Epithelial cell of esophagus (primary cell): ENCODE data around the gene RSRC2.
"Not testable (repeated sequence)": the region's sequence is repeated elsewhere in the genome, so short reads cannot be mapped to it uniquely, and the experiment has no call there.

Experiments used
- DNase-seq: peaks from one replicate; pipeline ENCODE4 v3.0.0; 2010; ENCODE audit warnings: low read depth
- H3K4me3 ChIP-seq: 2 replicates; pipeline ENCODE4 v1.5.1; 2011; ENCODE audit warnings: mild to moderate bottlenecking, low read length, control low read depth
- TF ChIP-seq, protein P1 (sequence below): IDR thresholded peaks from 2 replicates; pipeline ENCODE4 v1.5.1; 2011; ENCODE audit warnings: low read depth, mild to moderate bottlenecking, low read length, control low read depth, inconsistent platforms; ENCODE audit not compliant: insufficient read depth; ENCODE audit errors: missing control alignments

Gene RSRC2, protein sequence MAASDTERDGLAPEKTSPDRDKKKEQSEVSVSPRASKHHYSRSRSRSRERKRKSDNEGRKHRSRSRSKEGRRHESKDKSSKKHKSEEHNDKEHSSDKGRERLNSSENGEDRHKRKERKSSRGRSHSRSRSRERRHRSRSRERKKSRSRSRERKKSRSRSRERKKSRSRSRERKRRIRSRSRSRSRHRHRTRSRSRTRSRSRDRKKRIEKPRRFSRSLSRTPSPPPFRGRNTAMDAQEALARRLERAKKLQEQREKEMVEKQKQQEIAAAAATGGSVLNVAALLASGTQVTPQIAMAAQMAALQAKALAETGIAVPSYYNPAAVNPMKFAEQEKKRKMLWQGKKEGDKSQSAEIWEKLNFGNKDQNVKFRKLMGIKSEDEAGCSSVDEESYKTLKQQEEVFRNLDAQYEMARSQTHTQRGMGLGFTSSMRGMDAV

DNA sequence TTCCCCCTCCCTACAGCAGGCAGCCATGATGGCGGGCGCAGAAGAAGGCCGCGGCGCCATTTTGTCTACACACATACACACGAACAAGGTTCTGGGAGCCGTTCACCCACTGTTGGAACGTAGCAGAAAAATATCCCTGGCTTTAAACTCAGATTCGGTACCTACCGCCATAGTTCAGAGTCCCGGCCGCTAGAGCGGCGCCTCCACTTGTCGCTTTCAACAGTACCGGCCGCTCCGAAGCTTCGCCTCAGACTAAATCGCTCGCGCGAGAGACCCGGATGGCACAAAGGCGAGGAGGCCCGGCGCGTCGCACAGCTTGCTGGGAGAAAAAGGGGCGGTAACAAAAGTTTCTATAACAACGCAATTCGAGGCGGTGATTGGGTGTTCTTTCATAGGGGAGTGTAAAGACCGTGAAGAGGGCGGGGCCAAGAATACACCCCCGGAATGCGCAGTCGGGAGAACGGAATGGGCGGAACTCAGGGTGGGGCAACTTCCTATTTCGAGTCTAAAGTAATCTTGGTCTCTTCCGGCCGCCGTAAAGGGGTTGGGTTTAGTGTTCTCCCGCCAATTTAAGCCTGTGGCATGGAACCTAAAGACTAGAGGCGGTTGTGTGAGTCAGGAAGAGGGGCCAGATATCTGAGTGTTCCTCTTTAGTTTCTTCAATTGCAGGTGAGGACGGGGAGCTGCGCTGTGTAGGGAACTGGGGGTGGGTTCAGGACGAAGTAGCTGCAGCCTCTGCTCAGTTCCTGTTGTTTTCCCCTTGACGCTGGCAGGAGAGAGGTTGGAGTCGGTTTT is at the start of gene RSRC2, which contains the start of gene KNTC1:
Gene RSRC2 (minus strand): TSS at position 254 of the 795 bp plus-strand sequence. CDS start 83 bp downstream, at position 171.
Gene KNTC1 (plus strand): TSS at position 567 of the 795 bp plus-strand sequence. CDS start 2,815 bp downstream, outside the sequence.
- TF ChIP-seq, protein P1, sequence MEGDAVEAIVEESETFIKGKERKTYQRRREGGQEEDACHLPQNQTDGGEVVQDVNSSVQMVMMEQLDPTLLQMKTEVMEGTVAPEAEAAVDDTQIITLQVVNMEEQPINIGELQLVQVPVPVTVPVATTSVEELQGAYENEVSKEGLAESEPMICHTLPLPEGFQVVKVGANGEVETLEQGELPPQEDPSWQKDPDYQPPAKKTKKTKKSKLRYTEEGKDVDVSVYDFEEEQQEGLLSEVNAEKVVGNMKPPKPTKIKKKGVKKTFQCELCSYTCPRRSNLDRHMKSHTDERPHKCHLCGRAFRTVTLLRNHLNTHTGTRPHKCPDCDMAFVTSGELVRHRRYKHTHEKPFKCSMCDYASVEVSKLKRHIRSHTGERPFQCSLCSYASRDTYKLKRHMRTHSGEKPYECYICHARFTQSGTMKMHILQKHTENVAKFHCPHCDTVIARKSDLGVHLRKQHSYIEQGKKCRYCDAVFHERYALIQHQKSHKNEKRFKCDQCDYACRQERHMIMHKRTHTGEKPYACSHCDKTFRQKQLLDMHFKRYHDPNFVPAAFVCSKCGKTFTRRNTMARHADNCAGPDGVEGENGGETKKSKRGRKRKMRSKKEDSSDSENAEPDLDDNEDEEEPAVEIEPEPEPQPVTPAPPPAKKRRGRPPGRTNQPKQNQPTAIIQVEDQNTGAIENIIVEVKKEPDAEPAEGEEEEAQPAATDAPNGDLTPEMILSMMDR = no peak

DNA sequence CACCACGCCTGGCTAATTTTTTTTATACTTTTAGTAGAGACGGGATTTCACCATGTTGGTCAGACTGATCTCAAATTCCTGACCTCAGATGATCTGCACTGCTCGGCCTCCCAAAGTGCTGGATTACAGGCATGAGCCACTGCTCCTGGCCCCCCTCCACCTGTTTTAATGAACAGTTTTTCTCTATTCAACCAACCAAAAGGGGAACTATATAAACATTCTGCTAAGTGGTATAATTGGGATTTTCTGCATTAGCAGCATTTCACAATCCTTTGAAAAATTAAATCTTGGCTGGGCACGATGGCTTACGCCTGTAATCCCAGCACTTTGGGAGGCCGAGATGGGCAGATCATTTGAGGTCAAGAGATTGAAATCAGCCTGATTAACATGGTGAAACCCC is 45.1 kb upstream of the RSRC2 start:
- TF ChIP-seq, protein P1 = no peak
- no peak overlapping the region for H3K4me3 ChIP-seq
- DNase-seq = no peak

More for the DNA sequence above, at the start of gene RSRC2, which contains the start of gene KNTC1:
- peak within 1 kb of the TSS; percentile 96 for H3K4me3 ChIP-seq
- DNase-seq = peak; percentile 100

DNA sequence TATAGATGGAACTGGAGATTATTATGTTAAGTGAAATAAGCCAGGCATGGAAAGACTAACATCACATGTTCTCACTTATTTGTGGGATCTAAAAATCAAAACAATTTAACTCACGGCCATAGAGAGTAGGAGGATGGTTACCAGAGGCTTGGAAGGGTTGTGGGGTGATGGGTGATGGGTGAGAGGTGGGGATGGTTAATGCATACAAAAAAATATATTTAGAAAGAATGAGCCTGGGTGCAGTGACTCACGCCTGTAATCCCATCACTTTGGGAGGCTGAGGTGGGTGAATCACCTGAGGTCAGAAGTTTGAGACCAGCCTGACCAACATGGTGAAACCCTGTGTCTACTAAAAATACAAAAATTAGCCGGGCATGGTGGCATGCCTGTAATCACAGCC is 43.3 kb upstream of the RSRC2 start:
- not testable (repeated sequence) for H3K4me3 ChIP-seq, DNase-seq

DNA sequence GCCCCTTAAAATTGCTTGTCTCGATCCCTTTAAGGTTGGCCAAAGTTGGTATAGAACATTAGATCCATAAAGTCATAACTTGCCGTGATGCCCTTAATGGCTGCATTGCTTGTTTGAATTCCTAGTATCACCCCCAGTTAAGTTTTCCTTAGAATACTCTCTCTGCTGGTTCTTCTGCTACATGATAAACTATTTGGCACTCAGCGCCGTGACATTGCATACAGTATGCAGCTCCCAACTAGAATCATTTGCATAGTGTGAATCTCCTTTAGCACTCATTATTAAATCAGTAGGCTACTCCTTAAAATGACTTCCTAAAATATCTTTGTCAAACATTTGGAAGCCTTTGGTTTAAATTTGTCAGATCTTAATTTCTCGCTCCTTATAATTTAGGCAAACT is 42.6 kb upstream of the RSRC2 start:
- DNase-seq = no peak
- TF ChIP-seq, protein P1 = no peak
- no peak overlapping the region for H3K4me3 ChIP-seq

DNA sequence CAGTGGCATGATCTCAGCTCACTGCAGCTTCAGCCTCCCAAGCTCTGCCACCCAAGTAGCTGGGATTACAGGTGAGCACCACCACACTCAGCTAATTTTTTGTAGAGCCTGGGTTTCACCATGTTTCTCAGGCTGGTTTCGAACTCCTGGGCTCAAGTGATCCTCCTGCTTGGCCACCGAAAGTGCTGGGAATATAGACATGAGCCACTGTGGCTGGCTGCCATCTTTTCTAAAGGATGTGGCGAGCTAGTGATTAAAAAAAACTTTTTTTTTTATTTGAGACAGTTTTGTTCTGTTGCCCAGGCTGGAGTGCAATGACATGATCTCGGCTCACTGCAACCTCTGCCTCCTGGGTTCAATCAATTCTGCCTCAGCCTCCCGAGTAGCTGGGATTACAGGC is 40.1 kb upstream of the RSRC2 start:
- DNase-seq, H3K4me3 ChIP-seq: not testable (repeated sequence)

DNA sequence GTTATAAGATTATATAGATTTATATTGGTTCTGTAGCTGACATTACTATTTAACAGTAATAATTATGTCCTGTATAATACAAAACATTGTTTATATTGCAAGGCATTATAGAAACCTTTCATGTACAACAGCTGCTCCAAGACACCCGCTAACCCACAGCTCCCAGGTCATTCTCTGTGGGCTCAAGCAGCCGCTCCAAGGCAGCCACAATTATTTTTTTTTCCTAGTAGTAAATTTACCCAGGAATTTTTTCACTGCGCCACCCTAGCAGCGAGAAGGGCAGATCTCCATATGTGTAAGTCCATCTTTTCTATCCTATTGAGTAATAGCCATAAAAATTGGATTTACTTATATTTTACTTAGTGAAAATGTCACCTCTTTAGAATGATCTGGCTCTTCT is 36.6 kb upstream of the RSRC2 start:
- no peak overlapping the region for H3K4me3 ChIP-seq
- DNase-seq = no peak
- TF ChIP-seq, protein P1 = no peak

DNA sequence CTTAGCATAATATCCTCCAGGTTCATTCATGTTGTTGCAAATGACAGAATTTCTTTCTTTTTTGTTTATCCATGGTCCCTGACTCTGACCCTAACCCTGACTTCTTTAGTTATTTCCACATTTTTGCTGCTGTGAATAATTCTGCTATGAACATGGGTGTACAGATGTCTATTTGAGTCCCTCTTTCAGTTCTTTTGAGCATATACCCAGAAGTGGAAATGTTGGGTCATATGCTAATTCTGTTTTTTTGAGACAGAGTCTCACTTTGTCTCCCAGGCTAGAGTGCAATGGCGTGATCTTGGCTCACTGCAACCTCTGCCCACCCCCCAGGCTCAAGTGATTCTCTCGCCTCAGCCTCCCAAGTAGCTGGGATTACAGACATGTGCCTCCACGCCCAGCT is 33.4 kb upstream of the RSRC2 start:
- TF ChIP-seq, protein P1 = no peak
- no peak overlapping the region for H3K4me3 ChIP-seq
- DNase-seq = no peak
